ENCODE data around the gene FAM89B. TPM values are rescaled to one million over a fixed set of nuclear protein-coding genes. Genes with fewer than 3 reads are reported as not detected.

The FAM89B gene
- total RNA-seq, 1 donor from 2014 or later = 21.6 TPM

GRCh38 chr11:65548395-65548794, 23.9 kb upstream of the FAM89B start:
- ATAC-seq (ENCODE audit: low read depth) (no peak), DNase-seq (no peak)
- ChIA-PET POLR2A (interaction anchor here (0.6 to 1.8 kb wide), 4 partner anchors 8 to 42 kb away, joined by 3 to 7 read pairs (median 5); no protein-coding TSS in a partner anchor), CTCF (interaction anchor here (1.2 kb wide), 1 partner anchor 8 kb away, joined by 5 read pairs; no protein-coding TSS in a partner anchor)
- Mint-ChIP-seq H3K9me3 (no peaks in the 10 kb centered on the region), H3K36me3 (ENCODE audit: low read depth) (no peaks in the 10 kb centered on the region), H3K4me3 (no peak overlapping the region), H3K4me1 (peaks cover 62% of the 10 kb centered on the region), H3K27me3 (no peaks in the 10 kb centered on the region), H3K27ac (peak overlapping the region; percentile 60)
- intact Hi-C loops (cut with micrococcal nuclease) = no loop called here
- no peak for TF ChIP-seq CTCF (IDR thresholded peaks at IDR 0.05)

GRCh38 chr11:65549096-65549495, 23.2 kb upstream of the FAM89B start:
- intact Hi-C loops (cut with micrococcal nuclease) = no loop called here
- Mint-ChIP-seq H3K27ac (no peak overlapping the region), H3K4me1 (peaks cover 62% of the 10 kb centered on the region), H3K27me3 (no peaks in the 10 kb centered on the region), H3K4me3 (no peak overlapping the region), H3K9me3 (no peaks in the 10 kb centered on the region), H3K36me3 (ENCODE audit: low read depth) (no peaks in the 10 kb centered on the region)
- POLR2A ChIA-PET = interaction anchor here (0.6 to 1.8 kb wide), 6 partner anchors 9 to 226 kb away, joined by 3 to 7 read pairs (median 5); no protein-coding TSS in a partner anchor
- DNase-seq (no peak), ATAC-seq (ENCODE audit: low read depth) (no peak)
- CTCF ChIA-PET = interaction anchor here (1.2 kb wide), 1 partner anchor 8 kb away, joined by 5 read pairs; no protein-coding TSS in a partner anchor
- TF ChIP-seq CTCF (IDR thresholded peaks at IDR 0.05) = no peak

GRCh38 chr11:65551572-65552387, 20.6 kb upstream of the FAM89B start:
- Mint-ChIP-seq H3K36me3 (ENCODE audit: low read depth) (no peaks in the 10 kb centered on the region), H3K27ac (peak overlapping the region; percentile 59), H3K9me3 (no peaks in the 10 kb centered on the region), H3K27me3 (no peaks in the 10 kb centered on the region), H3K4me3 (peak overlapping the region; percentile 24), H3K4me1 (peaks cover 64% of the 10 kb centered on the region)
- TF ChIP-seq CTCF (IDR thresholded peaks at IDR 0.05) = no peak
- peak; percentile 83 for ATAC-seq (ENCODE audit: low read depth)
- intact Hi-C loops (cut with micrococcal nuclease) = loop anchor here (1.0 kb wide), 2 partner anchors 11 to 185 kb away; no protein-coding TSS in a partner anchor
- DNase-seq = peak; percentile 69
- ChIA-PET POLR2A (interaction anchor here (0.5 to 3.2 kb wide), 16 partner anchors 9 to 173 kb away, joined by 3 to 38 read pairs (median 3); partner anchors contain the start of genes MALAT1 and ZNRD2), CTCF (interaction anchor here (0.5 to 3.7 kb wide), 10 partner anchors 11 to 189 kb away, joined by 3 to 47 read pairs (median 4); partner anchors contain the start of genes EHBP1L1 and ZNRD2)

GRCh38 chr11:65552388-65552951, 19.9 kb upstream of the FAM89B start:
- ATAC-seq (ENCODE audit: low read depth) (no peak), DNase-seq (no peak)
- Mint-ChIP-seq H3K4me3 (peak overlapping the region; percentile 24), H3K36me3 (ENCODE audit: low read depth) (no peaks in the 10 kb centered on the region), H3K27ac (peak overlapping the region; percentile 59), H3K9me3 (no peaks in the 10 kb centered on the region), H3K4me1 (peaks cover 63% of the 10 kb centered on the region), H3K27me3 (no peaks in the 10 kb centered on the region)
- intact Hi-C loops (cut with micrococcal nuclease) = loop anchor here (1.0 kb wide), 2 partner anchors 12 to 186 kb away; no protein-coding TSS in a partner anchor
- ChIA-PET CTCF (interaction anchor here (0.5 to 3.7 kb wide), 6 partner anchors 11 to 190 kb away, joined by 3 to 47 read pairs (median 6); partner anchors contain the start of gene ZNRD2), POLR2A (interaction anchor here (0.5 to 3.2 kb wide), 13 partner anchors 9 to 504 kb away, joined by 3 to 38 read pairs (median 3); partner anchors contain the start of gene ZNRD2)
- no peak for TF ChIP-seq CTCF (IDR thresholded peaks at IDR 0.05)
